Suppressor macrophage treated with lipopolysaccharide for 4 hours (primary cell): ENCODE measurements around the gene FADD.
A peak's percentile ranks its signal among the peaks of the same experiment; 100 is the strongest.
"Not testable (repeated sequence)": the region's sequence is repeated elsewhere in the genome, so short reads cannot be mapped to it uniquely, and the experiment has no call there.

ENCODE experiments used
- DNase-seq: peaks from one replicate; pipeline ENCODE4 v3.0.0-alpha.2; 2020

FADD gene

DNA sequence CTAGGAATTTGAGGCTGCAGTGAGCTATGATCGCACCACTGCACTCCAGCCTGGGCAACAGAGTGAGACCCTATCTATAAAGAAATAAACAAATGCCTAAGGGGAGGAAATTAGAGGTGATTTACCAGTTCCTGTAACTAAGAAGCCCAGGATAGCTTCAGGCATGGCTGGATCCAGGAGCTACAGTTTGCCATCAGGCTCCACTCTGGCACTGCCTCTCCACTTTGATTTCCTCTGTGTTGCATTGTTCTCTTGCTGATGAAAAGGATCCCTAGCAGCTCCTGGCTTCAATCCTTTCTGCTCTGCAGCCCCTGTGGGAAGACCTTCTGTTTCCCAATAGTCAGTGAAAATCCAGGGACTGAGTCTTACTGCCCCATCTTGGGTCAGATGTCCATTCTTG, 20.1 kb upstream of the FADD start:
- DNase-seq: no peak

DNA sequence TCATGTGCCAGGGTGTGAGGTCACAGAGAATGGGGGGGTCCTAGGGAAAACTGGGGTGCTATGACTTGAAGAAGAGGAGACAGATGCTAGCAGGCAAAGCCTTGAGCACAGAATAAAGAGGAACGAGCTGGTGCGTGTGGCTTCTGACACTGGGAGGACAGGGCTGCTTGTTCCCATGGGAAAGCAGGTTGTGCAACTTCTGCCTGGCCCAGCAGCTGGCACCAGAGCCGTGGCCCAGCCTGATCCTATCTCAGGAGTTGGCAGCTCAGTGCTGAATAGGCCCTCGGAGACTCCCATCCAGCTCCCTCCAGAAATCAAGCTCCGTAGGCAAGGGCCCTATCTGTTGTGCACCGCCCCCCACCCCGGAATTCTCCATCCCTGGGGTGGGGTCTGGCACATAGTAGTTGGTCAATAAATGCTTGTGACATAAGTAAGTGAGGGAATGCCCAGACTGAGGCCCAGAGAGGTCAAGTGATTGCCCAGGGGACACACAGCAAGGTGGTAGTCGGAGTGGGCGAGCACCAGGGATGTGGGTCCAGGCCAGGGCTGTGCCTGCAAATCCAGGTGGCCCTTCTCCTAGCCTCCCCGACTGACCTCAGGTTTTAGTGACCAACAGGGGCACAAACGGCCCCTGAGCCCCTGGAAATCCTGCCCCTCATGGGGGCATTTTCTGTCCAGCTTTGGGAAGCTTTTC, 19.5 kb upstream of the FADD start:
- DNase-seq: no peak

GRCh38 chr11:70184396-70184795, 18.7 kb upstream of the FADD start:
- DNase-seq: no peak

- no peak for DNase-seq
These were observed 17.6 kb upstream of the FADD start for GRCh38 chr11:70185348-70186055.

- no peak for DNase-seq
These were observed 16.7 kb upstream of the FADD start for GRCh38 chr11:70186420-70186819.

DNA sequence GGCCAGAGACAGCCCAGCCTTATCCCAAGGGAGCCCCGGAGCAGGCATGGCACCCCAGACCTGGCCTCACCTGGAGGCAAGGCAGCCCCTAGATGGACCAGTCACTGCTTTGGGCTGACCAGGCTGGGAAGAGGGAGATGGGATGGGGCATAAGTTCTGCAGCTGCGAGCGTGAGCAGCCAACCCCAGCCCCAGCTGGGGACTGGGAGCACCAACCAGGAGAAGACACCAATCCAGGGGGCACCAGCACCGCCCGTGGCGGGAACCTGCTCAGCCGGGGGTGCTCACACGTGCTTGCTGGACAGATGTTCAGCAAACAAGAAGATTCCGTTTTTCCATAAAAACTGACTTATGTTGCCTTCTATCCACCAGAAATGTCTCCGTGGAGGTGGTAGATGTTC, 16.2 kb upstream of the FADD start:
- DNase-seq: no peak

DNA sequence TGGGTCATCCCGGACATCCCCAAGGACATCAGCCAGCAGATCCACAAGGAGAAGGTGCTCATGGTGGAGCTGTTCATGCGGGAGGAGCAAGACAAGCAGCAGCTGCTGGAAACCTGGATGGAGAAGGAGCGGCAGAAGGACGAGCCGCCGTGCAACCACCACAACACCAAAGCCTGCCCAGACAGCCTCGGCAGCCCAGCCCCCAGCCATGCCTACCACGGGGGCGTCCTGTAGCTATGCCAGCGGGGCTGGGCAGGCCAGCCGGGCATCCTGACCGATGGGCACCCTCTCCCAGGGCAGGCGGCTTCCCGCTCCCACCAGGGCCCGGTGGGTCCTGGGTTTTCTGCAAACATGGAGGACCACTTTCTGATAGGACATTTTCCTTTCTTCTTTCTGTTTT, 15.3 kb upstream of the FADD start:
- no peak for DNase-seq

GRCh38 chr11:70189622-70190021, 13.5 kb upstream of the FADD start:
- no peak for DNase-seq

DNA sequence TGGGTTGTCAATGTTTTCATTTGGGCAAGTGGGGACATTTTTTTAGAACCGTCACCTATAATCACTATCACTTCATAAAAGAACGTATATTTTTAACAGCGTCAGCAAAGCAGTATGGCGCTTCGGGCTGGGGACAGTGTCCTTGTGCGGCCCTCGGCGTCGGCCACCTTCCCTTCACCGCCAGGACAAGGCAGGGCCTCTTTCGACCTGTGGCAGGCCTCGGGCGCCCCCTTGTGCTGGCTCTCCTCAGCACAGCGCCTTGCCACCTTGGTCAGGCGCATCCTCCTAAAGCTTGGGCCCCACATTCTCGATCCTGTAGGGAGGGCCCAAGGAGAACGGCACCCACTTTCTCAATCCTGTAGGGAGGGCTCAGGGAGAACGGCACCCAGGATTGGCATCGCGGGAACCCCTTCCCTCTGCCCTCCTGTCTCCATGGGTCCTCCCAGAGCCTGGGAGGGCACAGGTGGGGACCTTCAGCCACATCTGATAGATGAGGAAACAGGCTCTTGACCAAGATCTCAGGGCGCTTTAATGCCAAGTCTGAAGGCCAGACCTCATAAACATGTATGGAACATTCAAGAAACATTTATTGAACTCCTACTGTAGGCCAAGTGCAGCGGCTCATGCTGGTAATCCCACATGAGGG, 11.5 kb upstream of the FADD start:
- peak; percentile 71 for DNase-seq

- DNase-seq: no peak
These were observed 10.3 kb upstream of the FADD start for GRCh38 chr11:70192666-70193410.

DNA sequence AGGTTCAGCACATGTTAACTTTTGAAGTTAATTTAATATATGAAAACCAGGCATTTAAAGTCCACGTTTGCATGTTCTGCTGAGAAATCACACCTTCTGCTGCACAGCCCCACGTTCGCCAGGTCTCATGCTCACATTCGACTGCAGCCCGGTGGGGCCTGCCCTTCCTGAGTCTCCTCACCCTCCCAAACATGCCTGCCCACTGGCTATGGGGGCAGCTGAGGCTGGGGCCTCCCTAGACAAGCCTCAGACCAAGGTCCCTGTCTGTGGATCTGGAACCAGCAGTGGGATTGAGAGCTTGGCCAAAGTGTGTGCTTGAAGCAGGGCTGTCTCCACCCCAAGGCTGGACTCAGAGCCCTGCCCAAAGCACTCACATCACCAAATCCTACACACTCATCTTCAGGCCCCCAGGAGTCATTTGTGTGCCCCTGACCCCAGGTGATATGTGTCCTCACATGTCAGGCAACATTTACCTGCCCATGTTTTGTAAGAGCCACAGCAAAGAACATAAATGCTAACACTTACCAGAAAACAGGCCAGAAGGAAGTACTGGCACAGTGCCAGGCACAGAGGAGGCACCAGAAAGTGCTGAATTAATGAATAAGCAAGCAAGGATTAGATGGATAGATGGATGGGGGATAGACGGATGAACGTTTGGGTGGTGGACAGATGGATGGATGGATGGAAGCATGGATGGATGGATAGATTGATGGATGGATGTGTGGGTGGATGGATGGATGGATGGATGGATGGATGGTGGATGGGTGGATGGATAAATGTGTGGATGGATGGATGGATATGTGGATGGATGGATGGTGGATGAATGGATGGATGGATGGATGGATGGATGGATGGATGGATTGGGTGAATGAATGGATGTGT, 9.4 kb upstream of the FADD start:
- DNase-seq: no peak

DNA sequence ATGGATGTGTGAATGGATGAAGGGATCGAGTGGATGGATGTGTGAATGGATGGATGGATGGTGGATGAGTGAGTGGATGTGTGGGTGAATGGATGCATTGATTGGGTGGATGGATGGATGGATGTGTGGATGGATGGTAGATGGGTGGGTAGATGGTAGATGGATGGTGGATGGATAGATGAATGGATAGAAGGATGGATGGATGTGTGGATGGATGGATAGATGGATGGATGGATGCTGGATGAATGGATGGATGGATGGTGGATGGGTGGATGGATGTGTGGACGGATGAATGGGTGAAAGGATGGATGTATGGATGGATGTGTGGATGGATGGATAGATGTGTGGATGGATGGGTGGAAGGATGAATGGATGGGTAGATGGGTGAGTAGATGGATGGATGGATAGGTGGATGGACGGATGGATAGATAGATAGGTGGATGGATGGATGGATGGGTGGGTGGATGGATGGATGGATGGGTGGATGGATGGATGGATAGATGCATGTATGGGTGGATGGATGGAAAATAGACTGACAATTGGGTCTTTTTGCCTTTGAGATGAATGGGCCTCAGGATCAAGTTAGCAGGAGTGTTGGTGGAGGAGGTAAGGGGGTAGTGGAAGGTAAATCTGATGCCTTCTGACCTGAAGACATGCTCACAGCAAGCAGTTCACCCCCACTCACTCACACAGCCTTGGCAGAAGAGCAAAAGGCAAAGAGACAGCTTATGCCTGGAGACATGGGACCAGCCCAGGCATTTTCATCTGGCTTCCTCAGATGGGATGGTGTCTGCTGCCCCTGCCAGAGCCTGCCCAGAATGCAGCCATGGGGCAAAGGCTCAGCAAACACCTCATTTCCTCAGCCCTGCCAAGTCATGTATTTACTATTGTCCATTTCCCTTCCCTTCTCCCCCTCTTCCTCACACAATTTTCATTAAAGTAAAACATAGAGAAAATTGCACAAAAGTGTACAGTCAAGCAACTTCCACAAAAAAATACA, 8.0 kb upstream of the FADD start:
- DNase-seq: no peak

- DNase-seq: no peak
These were observed 2.8 kb upstream of the FADD start for GRCh38 chr11:70200212-70200844.

- not testable (repeated sequence) for DNase-seq
These were observed 2.0 kb upstream of the FADD start for GRCh38 chr11:70201047-70201446.

- peak; percentile 16 for DNase-seq
These were observed 924 bp upstream of the FADD start for GRCh38 chr11:70201882-70202861.

GRCh38 chr11:70203751-70204465, 812 bp downstream of the FADD start:
- DNase-seq: peak; percentile 88

- peak; percentile 37 for DNase-seq
These were observed 1.3 kb downstream of the FADD start for GRCh38 chr11:70204466-70204799.

- no peak for DNase-seq
These were observed 2.1 kb downstream of the FADD start for GRCh38 chr11:70205049-70205725.
